GF-D8 (cell line): ENCODE measurements around the gene NMBR.
"Not testable (repeated sequence)": the region's sequence is repeated elsewhere in the genome, so short reads cannot be mapped to it uniquely, and the experiment has no call there.

ENCODE experiments used
- DNase-seq: peaks from one replicate; lab custom pipeline; 2025; lab: John Stamatoyannopoulos, UW

NMBR gene

DNA sequence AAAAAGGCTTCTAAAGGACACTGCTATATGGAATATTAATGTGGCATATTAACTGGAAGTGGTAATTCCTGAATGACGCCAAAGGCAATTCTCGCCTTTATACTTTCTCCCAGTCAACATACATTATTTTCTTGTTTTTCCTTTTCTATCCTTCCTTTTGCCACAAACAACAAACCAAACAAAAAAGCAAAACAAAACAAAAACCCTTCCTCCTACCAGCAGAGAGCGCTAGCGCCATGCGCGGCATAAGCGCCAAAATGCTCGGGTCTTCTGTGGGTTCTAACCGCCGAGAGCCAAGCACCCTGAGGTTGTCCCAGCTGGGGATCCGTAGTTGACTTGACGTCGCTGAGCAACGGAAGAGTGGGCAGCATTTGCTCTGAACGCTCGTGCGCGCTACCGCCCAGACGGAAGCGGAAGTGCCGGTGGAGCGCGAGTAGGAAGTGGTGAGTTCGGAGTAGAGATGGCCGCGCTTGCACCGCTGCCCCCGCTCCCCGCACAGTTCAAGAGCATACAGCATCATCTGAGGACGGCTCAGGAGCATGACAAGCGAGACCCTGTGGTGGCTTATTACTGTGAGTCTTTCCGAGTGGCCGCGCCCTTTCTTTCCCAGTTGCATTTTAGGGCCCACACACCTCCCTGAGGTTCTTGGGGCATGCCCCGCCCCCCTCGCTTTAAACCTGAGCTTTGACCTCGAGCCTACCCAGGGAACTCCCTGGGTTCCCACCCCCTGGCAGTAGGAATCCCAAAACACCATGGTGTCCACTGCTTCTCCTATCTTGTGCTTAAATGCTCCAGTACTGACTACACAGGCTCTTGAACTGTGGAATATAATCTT is at the start of gene NMBR, which contains the start of gene VTA1:
TSS of gene NMBR (minus strand) at position 295 of the 835 bp plus-strand sequence. CDS start 58,464 bp downstream, outside the sequence.
TSS of gene VTA1 (plus strand) at position 436 of the 835 bp plus-strand sequence. CDS start at position 461, 25 bp downstream.
- DNase-seq: peak; percentile 94

GRCh38 chr6:142195862-142196541 is 49.1 kb upstream of the NMBR start:
- DNase-seq: no peak

- no peak for DNase-seq
Observed at GRCh38 chr6:142193621-142194020, 46.7 kb upstream of the NMBR start.

- no peak for DNase-seq
Observed at GRCh38 chr6:142192343-142192742, 45.4 kb upstream of the NMBR start.

DNA sequence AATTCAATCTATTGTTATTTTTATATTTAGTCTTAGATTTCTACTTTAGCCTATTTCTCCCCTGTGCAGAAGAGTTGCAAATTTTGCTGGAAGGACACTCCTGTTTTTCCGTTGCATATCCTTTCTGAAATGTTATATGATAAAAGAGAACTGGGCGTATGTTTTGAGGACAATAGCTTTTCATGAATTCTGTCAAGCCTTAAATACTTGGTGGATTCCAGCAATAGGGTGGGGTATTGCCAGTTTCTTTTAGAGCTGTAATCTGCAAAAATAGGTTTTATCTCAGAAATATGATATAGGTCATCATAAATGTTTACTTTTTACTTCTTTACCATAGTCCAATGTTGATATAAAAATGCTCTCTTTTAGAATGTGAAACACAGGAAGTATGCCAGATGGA is 42.1 kb upstream of the NMBR start:
- no peak for DNase-seq

DNA sequence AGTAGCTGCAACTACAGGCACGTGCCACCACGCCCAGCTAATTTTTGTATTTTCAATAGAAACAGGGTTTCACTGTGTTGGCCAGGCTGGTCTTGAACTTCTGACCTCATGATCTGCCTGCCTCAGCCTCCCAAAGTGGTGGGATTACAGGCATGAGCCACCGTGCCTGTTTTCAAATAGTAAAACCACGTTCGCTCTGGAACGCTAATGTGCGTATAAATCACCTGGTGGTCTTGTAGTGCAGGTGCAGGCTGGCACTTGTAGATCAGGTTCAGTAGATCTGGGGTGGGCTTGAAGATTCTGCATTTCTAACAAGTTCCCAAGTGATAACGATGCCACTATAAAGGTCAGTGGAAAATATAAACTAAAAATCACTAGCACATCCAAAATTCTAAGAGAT is 41.4 kb upstream of the NMBR start:
- not testable (repeated sequence) for DNase-seq

GRCh38 chr6:142187209-142187608 is 40.3 kb upstream of the NMBR start:
- no peak for DNase-seq

DNA sequence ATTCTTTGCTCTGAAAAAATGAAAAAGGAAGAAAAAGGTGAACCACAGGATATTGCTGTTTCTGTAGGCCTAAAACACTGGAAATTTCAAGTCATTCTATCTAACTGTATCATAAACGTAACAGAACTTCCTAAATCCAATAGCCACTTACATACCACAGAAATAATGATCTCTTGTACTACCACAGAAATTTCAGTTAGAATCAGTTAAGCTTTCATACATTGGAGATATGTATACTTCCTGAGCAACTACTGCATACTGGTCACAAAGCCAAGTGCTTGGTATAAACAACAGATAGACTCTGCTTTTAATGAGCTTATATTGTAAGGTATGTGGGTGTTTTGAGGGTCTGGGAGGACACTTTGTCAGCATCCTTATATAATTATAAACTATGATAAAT is 38.7 kb upstream of the NMBR start:
- DNase-seq: peak; percentile 27

GRCh38 chr6:142184307-142184706 is 37.4 kb upstream of the NMBR start:
- no peak for DNase-seq

DNA sequence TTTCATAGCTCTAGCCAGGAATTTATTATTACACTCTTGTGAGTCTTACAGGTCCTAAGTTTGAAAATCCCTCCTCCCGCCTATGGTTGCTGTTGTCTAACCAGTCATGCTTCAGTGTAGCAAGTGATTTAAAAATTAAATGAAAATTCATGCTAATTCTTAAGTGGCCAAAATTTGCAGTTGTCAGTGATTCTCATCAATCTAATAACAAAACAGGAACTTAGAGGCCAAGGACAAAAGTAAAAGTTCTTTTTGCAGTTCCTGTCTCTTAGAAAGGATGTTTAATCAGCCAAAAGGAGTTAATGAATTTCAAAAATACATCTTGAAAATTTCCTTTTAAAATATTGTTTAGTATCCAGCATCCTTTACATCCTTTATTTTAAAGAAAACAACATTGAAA is 36.4 kb upstream of the NMBR start:
- DNase-seq: no peak

DNA sequence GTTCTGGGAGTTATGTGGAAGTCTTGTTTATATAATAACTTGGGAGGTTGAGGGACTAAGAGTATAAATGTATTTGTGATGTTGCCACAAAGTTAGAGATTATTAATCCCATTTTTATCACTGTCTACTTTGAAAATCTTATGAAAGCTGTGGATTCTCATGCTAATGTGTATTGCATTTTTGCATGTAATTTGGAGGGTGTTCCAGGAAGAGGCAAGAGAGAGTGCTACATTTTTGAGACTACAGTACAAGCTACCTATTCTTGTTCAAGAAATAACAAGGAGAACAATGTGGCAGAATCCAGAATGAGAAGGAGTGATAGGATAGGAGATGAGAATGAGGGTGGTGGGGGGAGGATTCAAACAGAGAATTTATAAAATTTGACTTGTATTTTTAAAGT is 35.1 kb upstream of the NMBR start:
- no peak for DNase-seq

GRCh38 chr6:142178129-142178528 is 31.2 kb upstream of the NMBR start:
- no peak for DNase-seq

GRCh38 chr6:142174703-142175102 is 27.8 kb upstream of the NMBR start:
- DNase-seq: no peak

DNA sequence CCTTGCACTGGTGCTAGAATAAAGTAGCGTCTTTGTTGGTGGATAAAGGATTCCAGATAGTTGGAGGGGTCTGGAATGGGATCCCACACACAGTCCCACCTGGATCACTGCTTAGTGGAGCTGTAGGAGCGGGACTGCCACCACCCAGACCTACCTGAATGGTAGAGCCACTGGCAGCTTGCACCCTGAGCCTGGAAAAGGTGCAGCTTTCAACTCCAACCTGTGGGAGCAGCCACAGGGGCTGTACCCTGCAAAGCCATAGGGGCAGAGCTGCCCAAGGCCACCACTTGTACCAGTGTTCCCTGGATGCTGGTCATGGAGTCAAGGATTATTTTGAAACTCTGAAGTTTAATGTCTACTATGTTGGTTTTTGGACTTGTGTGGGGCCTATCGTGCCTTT is 27.1 kb upstream of the NMBR start:
- no peak for DNase-seq

DNA sequence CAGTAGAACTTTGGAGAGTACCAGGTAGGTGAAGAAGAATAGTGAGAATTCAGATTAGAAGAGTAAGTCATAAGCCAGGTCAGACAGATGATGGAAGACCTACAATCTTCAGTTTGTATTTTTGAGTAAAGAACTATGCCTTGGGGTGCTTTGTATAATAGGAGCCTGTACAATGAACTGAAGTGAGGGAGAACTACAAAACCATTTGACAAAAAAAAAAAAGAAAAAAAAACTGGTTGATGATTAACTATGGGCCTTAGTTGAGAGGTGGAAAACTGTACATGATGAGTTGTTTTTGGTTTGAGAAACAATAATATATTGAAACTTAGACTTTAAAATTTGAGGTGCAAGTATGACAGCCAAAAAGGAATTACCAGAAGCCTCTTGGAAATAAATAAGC is 25.8 kb upstream of the NMBR start:
- DNase-seq: no peak

- DNase-seq: no peak
Observed at GRCh38 chr6:142171351-142171750, 24.4 kb upstream of the NMBR start.

GRCh38 chr6:142167486-142167885 is 20.6 kb upstream of the NMBR start:
- no peak for DNase-seq

DNA sequence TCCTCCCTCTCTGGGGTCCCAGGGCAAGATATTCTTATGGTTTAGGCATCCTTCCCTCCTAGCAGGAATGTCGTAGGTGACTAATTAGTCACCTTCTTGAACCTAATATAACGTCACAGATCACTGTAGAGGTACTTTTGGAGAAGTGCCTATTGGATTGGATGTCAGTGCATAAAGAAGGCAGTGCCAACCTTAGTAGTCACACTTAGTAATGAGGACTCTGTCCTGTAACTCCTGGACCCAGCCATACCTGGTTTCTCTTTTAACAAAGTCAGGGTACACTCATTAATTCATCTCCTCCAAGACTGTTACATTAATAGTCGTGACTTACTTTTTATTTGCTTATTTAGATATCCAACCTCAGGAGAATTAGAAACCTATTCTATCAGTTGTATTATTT is 20.1 kb upstream of the NMBR start:
- no peak for DNase-seq

DNA sequence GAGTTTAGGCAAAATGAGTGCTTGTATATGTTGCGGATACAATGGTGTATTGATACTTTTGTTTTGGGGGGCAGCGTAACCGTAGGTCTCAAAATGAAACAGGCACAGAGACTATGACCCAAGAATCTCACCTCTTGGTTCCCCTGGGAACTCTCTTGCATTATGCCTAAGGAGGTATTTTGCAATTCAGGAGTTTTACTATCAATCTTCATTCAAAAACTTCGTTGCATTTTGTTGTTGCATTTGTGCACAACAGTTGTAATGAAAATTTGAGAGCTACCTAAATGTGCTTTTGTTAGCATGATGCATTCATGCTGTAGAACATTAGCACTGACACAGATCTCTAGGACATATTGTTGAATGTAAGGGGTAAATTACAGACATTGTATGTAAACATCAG is 18.3 kb upstream of the NMBR start:
- no peak for DNase-seq

DNA sequence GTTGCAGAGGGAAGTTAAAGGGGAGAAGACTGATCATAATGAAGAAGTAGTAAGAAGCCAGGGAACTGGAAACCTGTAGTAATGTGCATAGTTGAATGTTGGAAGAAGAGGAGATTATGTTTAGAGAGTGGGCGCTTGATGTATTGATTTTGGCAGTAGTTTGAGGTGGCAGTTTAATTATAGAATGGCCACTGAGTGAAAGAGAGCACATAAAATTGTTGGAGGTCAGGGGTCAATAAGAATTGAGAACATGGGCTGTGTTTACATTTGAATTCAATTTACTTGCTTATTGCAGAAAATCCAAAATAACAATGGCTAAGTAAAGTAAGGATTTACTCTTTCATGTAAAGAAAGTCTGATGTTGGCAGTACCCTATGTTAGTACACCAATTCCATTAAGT is 15.9 kb upstream of the NMBR start:
- no peak for DNase-seq

DNA sequence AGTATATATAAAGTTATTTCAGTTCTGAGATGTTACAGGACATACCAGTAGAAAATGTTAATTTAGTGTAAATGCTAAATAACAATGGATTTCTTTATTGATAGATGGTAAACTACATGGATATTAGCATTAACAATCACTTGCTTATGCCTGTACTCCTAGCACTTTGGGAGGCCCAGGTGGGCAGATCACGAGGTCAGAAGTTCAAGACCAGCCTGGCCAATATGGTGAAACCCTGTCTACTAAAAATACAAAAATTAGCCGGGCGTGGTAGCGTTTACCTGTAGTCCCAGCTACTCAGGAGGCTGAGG is 9.8 kb upstream of the NMBR start:
- DNase-seq: not testable (repeated sequence)

GRCh38 chr6:142155895-142156757 is 9.2 kb upstream of the NMBR start:
- DNase-seq: no peak

- no peak for DNase-seq
Observed at GRCh38 chr6:142155091-142155490, 8.2 kb upstream of the NMBR start.
